Fibroblast of mammary gland (primary cell): Measurements from ENCODE around the gene ZNF74.

Source experiments
- DNase-seq: peaks from one replicate; pipeline ENCODE4 v3.0.0-alpha.2; 2010; ENCODE audit warnings: low read depth
- H3K4me3 ChIP-seq: 2 replicates; pipeline ENCODE4 v1.5.1; 2011; ENCODE audit warnings: low read depth, mild to moderate bottlenecking, low read length, moderate library complexity; ENCODE audit not compliant: control insufficient read depth
- TF ChIP-seq, protein P1 (sequence below): conservative IDR thresholded peaks from 2 replicates; pipeline ENCODE4 v1.5.1; 2011; ENCODE audit warnings: low read depth, low read length, inconsistent platforms; ENCODE audit not compliant: control insufficient read depth, insufficient read depth

Gene ZNF74

DNA sequence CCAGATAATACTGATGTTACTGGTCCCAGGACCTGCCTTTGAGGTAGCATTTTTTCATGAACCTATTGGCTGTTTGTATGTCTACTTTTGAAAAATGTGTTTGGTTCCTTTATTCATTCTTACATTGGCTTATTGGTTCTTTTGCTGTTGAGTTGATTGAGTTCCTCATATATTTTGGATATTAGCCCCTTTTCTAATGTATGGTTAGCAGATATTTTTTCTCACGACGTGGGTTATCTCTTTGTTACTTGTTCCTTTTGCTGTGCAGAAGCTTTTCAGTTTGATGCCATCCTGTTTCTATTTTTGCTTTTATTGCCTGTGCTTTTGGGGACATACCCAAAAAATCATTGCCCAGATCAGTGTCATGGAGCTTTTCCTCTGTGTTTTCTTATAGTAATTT is 9.8 kb upstream of the ZNF74 start:
- TF ChIP-seq, protein P1, sequence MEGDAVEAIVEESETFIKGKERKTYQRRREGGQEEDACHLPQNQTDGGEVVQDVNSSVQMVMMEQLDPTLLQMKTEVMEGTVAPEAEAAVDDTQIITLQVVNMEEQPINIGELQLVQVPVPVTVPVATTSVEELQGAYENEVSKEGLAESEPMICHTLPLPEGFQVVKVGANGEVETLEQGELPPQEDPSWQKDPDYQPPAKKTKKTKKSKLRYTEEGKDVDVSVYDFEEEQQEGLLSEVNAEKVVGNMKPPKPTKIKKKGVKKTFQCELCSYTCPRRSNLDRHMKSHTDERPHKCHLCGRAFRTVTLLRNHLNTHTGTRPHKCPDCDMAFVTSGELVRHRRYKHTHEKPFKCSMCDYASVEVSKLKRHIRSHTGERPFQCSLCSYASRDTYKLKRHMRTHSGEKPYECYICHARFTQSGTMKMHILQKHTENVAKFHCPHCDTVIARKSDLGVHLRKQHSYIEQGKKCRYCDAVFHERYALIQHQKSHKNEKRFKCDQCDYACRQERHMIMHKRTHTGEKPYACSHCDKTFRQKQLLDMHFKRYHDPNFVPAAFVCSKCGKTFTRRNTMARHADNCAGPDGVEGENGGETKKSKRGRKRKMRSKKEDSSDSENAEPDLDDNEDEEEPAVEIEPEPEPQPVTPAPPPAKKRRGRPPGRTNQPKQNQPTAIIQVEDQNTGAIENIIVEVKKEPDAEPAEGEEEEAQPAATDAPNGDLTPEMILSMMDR: no peak
- no peak for DNase-seq
- H3K4me3 ChIP-seq: no peak overlapping the region

GRCh38 chr22:20384865-20385264 is 9.1 kb upstream of the ZNF74 start:
- TF ChIP-seq, protein P1: no peak
- DNase-seq: no peak
- H3K4me3 ChIP-seq: no peak overlapping the region

- no peak overlapping the region for H3K4me3 ChIP-seq
- TF ChIP-seq, protein P1: no peak
- no peak for DNase-seq
Measured at GRCh38 chr22:20386336-20386735, 7.6 kb upstream of the ZNF74 start.

DNA sequence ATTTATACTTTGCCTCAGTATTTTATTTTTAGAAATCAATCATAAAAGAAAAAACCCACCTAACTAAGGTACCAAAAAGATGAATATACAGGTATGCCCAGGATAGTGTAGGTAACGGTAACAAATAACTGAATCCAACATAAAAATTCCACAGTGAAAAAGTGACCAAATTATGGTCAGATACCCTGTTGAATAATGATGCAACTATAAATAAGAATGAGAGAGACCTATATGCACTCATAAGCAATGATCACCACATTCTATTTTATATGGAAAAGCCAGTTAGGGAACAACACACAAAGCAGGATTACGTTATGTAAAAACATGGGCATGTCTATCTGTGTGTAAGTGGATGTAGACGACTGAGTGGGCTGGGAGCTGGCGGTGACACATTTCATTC is 7.0 kb upstream of the ZNF74 start:
- TF ChIP-seq, protein P1: no peak
- H3K4me3 ChIP-seq: no peak overlapping the region
- DNase-seq: no peak

GRCh38 chr22:20388200-20388599 is 5.8 kb upstream of the ZNF74 start:
- DNase-seq: no peak
- TF ChIP-seq, protein P1: no peak
- H3K4me3 ChIP-seq: no peak overlapping the region

DNA sequence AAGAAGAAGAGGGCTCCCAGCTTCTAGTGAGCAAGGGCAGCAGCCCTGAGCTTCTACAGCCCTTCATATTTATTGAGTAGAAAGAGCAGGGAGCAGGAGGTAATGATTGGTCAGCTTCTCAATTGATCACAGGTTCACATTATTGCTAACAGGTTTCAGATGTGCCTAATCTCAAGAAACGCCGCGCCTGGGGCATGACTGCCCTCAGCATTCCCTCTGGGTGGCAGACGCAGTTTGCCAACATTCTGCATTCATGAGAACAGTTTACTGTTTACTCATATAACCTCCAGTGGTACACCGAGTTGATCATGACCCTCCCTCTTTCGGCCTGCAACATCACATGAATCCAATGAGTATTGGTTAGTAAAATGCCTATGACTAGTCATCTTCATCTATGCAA is 4.7 kb upstream of the ZNF74 start:
- TF ChIP-seq, protein P1: no peak
- H3K4me3 ChIP-seq: no peak overlapping the region
- DNase-seq: no peak

- no peak for DNase-seq
- no peak overlapping the region for H3K4me3 ChIP-seq
- TF ChIP-seq, protein P1: no peak
Measured at GRCh38 chr22:20390394-20390907, 3.5 kb upstream of the ZNF74 start.
